ENCODE data around the gene KCNC4.

The KCNC4 gene

GRCh38 chr1:110233861-110234260, 23.7 kb downstream of the KCNC4 start:
- no peak for DNase-seq

- no peak for DNase-seq
These were observed 24.6 kb downstream of the KCNC4 start for GRCh38 chr1:110234691-110235090.

GRCh38 chr1:110235181-110235833, 25.2 kb downstream of the KCNC4 start:
- no peak for DNase-seq

- DNase-seq: no peak
These were observed 25.9 kb downstream of the KCNC4 start for GRCh38 chr1:110235834-110236682.

DNA sequence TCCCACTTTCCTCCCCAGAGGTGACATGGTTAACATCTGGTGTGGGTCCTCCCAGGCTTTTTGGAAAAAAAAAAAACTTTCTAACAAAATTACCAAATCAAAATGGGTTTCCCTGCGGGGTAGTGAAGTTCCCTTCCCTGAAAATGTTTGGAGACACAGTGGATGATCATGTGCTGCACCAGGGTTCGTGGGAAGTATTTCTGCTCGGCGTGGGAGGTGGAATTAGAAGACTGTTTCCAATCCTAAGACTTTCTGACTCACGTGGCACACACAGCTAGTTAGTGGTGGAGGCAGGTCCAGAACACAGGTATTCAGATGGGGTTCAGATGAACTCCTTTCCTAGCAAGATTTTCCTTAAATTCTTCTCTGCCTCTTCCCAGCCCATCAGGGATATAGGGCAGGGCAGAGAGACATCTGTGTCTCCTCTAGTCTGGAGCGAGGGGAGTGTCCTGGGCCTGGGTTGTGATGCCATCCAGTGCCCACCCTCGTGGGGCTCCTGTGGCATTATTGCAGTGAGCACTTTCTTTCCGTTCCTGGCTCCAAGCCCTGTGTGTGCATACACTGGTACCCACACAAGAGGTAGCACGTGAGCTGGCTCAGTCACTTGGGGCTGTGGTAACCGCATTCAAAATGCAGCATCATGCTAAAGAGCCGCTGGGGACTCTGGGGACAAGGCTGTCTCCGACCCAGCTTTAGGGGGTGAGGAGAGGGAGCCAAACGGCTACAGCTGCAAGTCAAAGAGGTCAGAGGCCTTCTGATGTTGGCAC, 27.5 kb downstream of the KCNC4 start:
- DNase-seq: no peak

DNA sequence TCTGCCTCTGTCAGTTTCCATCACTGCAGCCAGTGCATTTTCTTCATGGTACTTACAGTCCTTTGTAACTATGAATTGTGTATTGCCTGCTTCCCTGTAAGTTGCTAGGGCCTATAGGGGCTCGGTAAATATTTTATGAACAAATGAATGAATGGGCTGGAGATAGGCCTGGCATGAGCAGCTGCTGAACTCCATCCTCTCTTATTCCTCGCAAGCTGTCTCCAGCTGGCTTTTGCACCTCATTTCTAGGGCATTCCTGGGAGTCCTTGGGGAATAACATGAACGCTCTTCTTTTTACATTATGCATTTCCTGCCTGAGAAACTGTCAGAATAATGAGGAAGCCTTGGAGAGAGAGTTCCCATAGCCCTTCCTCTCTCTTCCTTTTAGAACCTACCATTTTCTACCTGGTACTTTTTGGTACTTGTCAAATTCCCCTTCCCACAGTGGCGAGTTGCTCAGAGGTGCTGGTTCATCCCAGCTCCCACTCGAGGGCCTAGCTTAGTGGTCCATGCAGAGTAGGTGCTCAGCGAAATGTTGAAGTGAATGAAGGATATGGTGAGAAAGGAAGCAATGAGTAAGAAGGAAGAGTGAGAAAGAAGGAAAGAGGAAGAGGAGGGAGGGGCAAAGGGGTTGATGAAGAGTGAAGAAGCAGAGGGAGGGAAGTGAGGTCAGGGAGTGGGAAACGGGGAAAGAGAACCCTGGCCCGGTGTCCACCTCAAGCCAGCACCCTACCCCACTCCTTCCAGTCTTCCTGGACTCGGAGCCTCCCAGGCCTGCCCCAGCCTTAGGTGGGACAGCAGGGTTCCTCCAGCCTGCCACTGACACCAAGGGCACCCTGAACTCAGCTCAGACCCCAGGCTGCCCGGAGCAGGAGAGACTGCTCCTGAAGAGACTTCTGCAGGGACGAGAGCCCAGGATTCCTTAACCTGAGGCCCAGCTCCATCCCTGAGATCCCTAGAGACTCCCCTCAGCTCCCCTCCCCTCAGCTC, 29.6 kb downstream of the KCNC4 start:
- DNase-seq: no peak

- peak in 1 of 2 experiments; percentile 21 for DNase-seq
These were observed 30.5 kb downstream of the KCNC4 start for GRCh38 chr1:110240476-110241210.

- no peak for DNase-seq
These were observed 31.4 kb downstream of the KCNC4 start for GRCh38 chr1:110241516-110241915.

GRCh38 chr1:110242062-110242461, 31.9 kb downstream of the KCNC4 start:
- no peak for DNase-seq

DNA sequence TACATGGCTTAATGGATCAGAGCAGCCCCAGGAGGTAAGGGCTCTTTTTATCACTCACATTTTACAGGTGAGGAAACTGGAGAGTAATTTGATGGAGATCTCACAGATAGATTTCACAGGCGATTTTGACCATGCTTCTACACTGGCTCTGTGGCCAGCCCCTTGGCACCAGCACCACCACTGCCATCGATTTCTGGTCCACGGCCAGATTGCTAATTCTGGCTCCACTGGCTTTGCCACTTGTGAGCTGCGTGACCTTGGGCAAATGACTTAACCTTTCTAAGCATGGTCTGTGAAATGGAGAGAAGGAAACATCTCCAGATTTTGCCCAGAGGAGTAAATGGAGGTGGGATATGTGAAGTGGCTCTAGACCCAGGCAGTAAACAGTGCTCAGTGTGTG, 32.6 kb downstream of the KCNC4 start:
- DNase-seq: peak; percentile 25 to 52

GRCh38 chr1:110243146-110243545, 33.0 kb downstream of the KCNC4 start:
- no peak for DNase-seq

DNA sequence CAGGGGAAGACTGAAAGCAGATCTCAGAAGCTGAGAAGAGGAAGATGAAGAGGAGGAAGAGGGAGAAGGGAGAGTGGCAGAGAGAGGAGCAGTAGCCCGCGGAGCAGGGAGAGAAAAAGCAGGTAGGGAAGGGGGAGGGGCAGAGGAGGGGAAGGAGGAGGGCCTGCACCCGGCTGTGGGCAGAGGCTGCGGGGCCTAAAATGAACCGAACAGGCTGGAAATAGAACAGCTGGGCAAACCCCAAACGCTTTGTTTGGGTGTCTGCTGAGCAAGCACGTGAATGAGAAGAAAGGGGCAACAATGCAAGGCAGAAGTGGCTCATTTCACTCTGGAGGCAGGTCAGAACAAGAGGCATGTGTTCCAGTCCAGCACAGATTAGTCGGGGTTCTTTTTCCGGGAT, 33.5 kb downstream of the KCNC4 start:
- DNase-seq: no peak

DNA sequence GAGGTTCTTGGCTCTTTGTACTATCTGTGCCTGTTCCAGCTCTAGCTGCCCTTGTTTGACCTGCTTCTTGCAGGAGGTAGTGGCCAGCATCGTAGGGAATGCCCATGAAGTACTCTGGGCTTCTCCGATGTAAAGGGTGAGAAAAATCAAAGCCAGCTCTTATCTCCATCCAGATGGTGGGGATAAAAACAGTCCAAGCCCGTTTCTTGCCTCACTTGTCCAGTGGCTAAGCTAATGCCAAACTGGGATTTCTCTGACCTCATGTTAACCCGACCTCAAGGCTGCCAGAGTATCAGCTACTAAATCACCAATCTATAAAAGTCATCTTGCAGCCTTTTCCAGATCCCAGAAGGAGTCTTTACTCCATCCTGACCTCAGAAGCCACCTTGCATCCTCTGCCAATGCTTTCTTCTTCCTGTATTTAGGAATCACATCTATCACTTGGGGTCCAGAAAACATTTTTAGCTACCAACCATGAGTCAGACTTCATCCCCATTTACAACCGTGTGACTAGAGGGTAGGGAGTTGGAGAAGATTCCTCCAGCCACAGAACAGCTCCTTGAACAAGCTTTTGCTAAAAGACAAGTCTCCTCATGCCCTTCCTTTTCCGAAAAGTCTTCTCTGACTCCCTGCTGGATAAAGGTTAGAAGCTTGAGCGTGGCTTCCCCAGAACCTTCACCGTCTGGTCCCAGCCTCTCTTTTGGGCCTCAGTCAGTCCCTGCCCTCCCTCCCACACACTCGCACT, 35.9 kb downstream of the KCNC4 start:
- no peak for DNase-seq

GRCh38 chr1:110248746-110249145, 38.6 kb downstream of the KCNC4 start:
- DNase-seq: no peak

GRCh38 chr1:110249256-110249655, 39.1 kb downstream of the KCNC4 start:
- no peak for DNase-seq

DNA sequence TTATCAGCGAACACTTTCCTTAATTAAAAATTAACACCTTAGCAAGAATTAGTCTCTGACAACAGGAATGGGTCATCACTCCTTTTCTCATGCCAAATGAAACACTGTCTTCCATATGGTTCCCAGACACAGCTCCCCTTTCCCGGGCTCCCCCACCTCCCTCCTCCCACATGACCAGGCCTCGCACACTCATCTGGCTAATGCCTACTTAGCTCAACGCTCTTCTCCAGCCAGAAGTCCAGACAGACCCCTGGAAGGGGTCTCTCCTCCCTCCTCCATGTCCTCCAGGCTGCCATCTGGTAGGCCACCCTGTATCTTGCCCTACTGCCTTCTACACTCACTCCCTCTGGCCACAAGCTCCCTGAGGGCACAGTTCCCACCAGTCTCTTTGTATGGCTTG, 39.9 kb downstream of the KCNC4 start:
- no peak for DNase-seq

GRCh38 chr1:110250749-110251148, 40.6 kb downstream of the KCNC4 start:
- DNase-seq: no peak

DNA sequence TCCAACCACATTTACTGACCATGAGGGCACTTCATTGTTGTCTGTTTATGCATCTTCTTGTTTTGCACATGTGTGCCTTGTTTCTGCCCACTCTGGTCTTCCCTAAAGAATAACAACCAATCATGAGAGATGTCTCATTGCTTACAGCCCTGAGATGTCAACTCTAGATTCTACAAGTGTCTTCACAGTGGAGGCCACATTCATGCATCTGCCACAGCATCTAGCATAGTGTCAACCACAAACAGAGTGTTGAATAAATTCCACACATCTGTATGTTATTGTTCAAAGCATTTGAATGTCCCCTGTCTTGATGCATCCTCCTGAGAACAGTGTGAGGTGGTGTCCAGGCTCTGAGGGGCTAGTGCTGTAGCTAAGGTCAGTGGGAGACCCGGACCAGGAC, 43.1 kb downstream of the KCNC4 start:
- DNase-seq: no peak

DNA sequence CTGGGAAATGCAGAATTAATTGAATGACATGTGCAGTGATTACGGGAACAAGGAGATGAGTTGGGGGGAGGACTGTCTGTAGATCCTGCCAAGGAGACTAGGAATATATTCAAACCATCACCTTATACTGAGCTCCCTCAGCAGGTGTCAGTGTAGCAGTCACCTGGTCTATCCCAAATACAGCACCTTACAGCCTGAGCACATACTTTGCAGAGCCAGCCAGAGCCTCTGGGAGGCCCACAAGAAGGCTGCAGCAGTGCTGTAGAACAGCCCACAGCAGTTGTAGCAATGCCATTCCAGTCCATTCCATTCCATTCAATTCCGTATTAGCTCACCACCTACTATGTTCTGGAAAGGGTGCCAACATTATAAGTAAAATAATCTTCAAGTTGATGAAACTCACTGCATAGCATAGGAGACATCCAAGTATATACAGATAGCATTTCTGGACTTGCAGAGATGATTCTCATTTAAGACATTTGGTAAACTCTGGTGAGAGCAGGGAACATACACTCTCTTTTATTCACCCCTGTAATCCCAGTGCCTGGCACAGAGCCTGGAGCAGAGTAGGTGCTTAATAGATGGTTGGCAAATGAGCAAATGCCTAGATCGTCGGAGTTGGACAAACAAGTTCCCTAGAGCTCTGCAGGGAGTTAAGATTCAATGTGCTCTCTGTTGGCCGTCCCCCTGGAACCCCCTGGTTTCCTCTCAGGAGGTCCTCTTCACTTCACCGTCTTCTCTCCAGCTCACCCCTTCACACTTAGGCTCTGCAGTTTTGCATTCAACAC, 44.7 kb downstream of the KCNC4 start:
- DNase-seq: no peak

DNA sequence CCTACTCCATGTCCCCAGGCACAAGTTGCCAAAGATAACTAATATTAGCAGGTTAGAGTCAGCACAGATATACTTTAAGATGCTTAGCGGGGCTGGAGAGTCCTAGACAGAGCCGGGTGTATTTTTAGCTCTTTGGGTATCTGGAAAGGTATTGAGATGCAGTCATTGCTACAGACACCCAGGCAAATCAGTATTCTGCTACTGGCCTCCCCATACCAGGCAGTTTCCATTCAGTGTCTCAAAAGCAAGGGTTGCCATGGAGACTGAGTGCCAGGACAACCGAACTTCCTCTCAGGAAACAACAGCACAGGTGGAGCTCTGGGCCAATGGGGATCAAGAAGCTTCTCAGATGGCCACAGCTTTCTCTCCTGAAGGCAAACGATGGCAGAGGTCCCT, 45.3 kb downstream of the KCNC4 start:
- DNase-seq: no peak
